NCI-H2107 treated with DMSO at 0.1 percent for 48 hours (cell line): Measurements from ENCODE around the gene TBX10.
"Not testable (repeated sequence)": the region's sequence is repeated elsewhere in the genome, so short reads cannot be mapped to it uniquely, and the experiment has no call there.

Source experiments
- DNase-seq: peaks from one replicate; lab custom pipeline; 2025; ENCODE audit not compliant: unreplicated experiment; lab: John Stamatoyannopoulos, UW

The TBX10 gene

DNA sequence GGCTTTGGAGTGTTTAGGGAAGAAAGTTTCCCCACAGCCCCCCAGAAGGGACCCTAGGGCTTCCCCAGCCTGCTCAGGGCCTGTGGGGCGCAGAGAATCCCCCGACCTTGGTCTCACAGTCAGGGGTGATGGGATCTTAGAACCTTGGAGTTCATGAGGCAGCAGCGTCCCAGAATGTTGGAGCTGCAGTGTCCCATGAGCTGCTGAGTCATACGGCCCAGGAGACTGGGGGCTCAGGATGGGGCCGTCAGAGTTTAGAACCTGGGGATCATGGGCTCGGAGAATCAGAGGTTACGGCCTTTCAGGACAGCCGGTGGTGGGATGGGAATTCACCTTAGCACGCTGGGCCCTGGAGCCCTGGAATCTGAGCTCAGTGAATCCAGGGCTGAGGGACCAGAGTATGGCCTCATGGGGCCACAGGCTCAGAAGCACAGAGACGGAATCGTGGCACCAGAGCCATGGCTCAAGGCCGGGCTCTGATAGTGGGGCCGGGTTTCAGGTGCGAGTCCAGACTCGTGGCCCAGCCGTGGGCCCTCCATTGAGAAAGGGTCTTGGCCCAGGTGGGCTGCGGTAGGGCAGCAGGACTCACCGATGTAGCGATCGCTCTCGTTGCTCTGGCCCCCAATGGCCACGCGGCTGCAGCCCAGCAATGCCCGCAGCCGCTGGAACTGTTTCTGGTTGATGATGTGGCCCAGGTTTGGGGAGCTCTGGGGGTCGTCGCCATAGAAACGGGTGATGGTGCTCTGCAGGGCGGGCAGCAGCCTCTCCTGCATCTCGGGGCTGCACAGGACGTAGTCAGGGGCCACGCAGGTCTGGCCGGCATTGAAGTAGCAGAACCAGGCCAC, 25.4 kb upstream of the TBX10 start:
- no peak for DNase-seq

DNA sequence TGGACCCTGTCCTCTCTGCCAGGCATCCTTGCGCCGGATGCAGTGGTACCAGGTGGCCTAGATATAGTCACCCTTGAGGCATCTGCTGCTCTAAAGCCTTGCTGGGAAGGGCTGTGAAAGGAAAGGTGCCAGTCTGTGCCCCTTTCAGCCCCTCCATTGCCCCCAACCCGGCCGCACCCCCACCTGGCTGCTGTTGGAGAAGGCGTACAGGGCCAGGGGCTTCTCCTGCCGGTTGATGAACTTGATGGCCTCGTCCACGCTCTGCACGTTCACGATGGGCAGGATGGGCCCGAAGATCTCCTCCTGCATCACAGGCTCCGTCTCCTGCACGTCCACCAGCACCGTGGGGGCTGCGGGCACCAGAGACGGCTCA, 24.6 kb upstream of the TBX10 start:
- no peak for DNase-seq

DNA sequence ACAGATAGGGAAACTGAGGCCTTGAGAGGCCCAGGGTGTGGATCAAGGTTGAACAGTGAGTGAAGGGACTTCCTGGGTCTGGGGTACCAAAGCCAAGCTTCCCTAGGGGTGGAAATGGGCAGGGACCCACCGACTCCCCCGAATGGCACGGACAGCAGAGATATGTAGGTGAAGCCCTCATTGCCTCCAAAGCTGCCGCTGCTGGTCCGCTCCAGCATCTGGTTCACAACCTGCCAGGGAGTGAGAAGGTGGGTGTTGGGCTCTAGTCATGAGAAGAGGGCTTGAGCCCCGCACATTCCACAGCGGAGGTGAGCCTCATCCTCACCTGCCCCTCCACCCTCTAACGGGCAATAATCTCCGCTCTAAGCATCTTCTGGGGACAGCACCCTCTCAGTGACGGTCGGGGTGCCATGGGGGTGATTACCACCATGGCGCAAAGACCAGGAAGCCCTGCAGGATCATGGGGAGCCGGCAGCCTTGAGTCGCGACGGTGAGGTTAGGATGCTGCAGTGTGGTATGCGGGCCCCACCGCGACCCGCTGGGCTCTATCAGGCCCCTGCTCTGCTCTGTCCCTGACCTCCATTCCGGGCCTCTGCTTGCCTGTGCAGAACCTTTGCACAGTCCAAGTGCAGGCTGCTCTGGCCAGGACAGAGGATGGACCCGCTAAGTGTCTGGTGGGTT, 24.1 kb upstream of the TBX10 start:
- DNase-seq = no peak

DNA sequence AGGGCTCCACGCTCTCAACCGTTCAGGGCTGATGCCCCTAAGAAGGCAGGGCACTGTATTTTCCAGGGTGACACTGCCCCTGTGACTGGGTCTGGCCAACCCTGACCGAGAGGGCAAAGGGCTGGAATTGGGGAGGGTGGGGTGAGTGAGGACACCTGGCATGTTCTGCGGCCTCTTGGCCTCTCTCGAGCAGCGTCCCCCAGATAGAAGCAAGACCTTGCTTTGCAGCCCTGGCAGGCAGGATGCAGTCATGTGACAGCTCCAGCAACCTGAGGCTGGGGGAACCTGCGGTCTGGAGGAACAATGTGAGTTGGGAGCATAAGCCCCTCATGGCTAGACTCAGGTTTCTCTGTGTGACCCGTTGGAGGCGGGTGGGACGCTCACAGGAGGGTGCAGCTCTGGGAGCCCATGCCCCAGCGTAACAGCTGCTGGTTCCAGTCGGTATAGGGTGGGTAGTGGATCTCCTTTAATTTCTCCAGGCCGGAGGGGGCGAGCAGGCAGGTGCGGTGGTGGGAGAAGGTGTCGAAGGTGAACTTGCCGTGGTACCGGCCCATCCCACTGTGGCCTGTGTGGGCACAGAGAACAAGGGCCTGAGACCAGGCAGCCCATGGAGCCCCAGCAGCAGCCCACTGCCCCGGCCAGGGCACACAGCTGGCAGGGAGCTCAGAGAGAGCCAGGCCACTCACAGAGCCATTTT, 23.4 kb upstream of the TBX10 start:
- DNase-seq = no peak

DNA sequence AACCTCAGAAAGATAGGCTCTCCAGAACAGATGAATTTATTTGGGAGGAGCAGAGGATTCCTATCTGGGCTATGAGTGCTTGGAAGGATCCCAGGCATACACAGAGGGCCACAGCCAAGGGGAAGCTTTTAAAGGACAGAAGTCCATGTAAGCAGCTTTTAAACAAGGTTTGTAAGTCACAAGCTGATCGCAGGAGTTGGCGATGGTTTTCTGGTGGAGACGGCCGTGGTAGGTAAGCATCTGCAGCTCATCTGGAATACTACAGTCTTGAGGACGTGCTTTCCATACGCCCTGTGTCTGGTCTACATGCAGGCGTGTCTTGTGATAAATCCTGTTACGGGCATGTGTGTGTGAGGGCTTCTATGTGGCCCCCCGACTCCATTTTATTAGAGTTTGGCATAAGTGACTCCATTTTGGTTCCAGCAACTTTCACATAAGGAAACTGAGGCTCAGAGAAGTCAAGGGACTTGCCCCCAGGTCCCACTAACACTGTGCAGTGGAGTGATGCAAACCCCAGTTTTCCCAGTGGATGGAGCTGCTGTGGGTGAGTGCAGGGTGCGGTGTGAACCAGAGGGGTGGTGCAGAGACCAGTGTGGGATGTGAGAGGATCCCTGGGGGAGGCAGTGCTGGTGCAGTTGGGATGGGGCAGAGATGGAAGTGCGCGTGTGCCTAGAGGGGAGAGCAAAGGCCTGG, 22.7 kb upstream of the TBX10 start:
- no peak for DNase-seq

DNA sequence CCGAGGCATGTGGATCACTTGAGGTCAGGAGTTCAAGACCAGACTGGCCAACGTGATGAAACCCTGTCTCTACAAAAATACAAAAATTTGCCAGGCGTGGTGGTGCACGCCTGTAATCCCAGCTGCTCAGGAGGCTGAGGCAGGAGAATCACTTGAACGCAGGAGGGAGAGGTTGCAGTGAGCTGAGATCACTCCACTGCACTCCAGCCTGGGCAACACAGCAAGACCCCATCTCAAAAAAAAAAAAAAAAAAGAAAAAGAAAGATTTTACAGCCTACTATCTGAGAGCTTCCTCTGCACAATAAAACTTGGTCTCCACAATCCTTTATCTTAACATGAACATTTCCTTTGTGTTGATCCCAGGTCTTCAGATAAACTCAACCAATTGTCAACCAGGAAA, 21.2 kb upstream of the TBX10 start:
- not testable (repeated sequence) for DNase-seq

DNA sequence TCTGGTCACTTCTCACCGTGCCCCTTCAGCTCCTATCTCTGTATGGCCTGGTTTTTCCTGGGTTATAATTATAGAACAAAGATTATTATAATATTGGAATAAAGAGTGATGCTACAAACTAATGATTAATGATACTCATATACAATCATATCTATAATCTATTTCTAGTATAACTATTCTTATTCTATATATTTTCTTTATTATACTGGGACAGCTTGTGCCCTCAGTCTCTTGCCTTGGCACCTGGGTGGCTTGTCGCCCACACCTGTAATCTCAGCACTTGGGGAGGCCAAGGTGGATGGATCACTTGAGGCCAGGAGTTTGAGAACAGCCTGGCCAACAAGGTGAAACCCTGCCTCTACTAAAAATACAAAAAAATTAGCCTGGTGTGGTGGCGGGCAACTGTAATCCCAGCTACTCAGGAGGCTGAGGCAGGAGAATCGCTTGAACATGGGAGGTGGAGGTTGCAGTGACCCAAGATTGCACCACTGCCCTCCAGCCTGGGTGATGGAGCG, 20.1 kb upstream of the TBX10 start:
- DNase-seq = not testable (repeated sequence)

DNA sequence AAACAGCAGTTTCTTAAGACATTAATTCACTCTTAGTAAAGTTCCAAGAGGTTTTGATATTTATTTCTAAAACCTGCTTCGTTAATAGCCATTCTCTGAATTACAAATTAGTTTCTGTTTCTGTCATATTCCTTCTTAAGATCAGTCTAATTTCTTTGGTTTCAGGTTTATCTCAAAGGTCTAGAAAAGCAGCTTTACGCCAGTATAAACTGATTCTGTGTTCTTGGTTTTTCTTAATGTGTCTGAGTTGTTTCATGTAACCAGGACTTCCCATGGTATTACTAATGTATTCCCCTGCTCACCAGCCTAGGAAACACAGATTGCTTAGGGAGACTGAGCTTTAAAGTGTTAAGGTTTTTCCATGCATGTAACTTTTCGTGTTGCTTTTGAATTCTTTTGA, 17.7 kb upstream of the TBX10 start:
- DNase-seq = no peak

DNA sequence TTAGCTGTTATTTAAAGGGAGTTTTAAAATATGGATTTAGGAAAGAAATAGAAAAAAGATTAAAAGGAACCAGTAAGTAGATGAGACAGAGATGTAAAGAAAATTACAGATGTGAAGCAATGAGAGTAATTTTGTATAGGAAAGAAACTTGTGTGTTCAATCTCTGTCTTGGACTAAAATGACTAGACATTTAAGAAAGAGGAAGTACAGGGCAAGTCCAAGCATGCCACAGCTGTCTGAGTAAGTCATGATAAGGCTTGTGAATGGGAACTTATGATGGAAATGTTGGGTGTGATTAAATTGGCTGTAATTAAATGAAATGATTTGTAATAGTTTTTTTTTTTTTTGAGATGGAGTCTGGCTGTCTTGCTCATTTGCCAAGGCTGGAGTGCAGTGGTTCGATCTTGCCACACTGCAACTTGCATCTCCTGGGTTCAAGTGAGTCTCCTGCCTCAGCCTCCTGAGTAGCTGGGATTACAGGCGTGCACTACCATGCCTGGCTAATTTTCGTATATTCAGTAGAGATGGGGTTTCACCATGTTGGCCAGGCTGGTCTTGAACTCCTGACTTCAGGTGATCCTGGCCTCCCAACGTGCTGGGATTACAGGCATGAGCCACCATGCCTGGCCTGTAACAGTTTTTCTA, 16.8 kb upstream of the TBX10 start:
- DNase-seq = no peak

DNA sequence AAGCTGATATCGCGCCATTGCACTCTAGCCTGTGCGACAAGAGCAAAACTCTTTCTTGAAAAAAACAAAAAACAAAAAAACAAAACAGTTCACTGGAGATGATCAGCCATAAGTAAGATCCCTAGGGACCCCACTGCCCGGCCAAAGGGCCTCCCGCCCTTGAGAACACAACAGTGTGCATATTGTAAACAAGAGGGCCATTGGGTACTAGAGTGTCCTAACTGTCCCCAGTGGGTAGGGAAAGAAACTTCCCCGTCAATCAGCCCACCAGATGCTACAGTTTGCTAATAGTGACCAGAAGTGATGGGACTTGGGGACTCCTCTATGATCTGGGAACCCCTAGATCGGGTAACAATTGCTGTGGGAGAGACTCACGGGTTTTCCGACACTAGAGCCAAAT, 14.7 kb upstream of the TBX10 start:
- no peak for DNase-seq

DNA sequence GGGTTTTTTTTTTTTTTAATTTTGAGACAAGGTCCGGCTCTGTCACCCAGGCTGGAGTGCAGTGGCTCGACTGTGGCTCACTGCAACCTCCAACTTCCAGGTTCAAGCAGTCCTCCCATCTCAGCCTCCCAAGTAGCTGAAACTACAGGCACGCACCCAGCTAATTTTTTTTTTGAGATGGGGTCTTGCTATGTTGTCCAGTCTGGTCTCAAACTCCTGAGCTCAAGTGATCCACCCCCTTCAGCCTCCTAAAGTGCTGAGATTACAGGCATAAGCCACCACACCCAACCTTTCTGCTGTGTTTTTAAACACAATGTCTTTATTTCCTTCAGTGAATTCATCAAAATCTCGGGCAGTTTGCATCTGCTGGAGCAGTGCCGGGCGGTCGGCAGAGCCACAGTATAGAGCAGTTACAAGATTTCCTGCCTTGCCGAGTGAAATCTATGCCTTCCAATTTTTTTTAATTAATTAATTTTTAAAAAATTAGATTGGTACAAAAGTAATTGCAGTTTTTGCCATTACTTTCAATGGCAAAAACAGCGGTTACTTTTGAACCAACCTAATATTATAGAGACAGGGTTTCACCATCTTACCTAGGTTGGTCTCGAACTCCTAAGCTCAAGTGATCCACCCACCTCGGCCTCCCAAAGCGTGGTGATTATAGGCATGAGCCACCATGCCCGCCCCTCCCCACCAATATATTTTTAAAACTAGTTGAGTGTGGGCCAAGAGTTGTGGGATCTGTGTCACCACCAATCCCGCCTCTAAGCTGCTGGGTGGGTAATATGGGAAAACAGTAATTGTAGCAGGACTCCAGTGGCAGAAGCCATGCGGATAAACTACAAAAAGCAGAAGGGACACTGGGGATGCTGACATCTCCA, 13.6 kb upstream of the TBX10 start:
- no peak for DNase-seq

DNA sequence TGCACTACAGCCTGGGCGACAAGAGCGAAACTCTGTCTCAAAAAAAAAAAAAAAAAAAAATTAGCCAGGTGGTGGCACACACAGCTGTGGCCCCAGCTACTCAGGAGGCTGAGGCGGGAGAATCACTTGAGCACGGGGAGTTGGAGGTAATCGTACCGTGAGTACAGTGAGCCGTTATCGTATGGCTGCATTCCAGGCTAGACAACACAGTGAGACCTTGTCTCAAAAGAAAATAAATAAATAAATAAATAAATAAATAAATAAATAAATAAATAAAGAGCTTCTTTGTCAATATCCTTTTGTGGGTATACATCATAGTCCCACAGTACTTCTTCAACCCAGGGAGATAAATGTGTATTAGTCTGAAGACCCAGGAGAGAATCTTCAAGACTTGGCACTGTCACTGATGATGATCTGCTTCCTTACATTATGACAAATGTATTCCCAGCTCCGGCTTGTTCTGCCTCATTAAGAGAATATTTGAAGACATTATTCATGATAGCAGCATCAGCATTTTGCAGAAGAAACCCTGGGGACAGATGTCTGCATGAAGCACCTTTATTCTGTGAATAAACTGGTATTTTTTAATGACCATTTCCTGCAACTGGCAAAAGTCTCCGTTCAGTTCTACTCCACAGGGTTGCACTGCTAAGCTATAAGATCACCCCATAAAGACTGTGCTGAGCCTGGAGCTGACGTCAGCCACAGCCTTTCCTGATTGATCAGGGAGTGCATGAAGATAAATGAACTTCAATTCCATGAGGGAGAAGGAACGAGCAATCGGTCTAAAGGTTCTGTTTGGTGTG, 12.6 kb upstream of the TBX10 start:
- no peak for DNase-seq

DNA sequence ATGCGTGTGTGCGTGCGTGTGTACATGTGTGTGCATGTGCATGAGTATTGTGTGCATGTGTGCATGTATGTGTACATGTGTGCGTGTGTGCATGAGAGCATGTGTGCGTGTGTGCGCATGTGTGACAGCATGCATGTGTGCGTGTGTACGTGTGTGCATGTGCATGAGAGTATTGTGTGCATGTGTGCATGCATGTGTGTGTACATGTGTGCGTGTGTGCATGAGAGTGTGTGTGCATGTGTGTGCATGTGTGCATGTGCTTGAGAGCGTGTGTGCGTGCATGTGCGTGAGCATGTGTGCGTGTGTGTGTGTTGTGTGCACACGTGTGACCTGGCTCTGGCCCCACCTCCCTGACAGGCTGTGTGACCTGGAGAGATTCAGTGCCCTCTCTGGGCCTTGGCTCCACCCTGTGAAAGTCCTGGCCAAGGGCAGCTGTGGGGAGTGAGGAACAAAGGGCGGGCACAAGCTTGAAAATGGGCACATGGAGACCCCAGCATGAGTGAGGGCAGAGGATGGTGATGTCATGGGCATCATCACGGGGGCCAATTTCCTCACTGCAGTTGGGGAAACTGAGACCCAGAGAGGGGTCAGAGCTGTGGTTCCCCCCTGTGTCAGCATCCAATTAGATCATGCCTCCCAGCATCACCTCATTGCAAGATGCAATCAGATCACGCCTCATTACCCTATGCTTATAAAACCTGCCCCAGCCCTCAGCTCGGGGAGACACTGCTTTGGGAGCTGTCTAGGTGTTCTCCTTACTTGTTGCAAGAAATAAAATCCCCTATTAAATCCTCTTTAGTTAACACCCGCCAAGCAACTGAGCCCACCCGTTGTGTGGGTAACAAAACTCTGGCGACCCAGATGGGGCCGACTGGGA, 10.3 kb upstream of the TBX10 start:
- DNase-seq = no peak

DNA sequence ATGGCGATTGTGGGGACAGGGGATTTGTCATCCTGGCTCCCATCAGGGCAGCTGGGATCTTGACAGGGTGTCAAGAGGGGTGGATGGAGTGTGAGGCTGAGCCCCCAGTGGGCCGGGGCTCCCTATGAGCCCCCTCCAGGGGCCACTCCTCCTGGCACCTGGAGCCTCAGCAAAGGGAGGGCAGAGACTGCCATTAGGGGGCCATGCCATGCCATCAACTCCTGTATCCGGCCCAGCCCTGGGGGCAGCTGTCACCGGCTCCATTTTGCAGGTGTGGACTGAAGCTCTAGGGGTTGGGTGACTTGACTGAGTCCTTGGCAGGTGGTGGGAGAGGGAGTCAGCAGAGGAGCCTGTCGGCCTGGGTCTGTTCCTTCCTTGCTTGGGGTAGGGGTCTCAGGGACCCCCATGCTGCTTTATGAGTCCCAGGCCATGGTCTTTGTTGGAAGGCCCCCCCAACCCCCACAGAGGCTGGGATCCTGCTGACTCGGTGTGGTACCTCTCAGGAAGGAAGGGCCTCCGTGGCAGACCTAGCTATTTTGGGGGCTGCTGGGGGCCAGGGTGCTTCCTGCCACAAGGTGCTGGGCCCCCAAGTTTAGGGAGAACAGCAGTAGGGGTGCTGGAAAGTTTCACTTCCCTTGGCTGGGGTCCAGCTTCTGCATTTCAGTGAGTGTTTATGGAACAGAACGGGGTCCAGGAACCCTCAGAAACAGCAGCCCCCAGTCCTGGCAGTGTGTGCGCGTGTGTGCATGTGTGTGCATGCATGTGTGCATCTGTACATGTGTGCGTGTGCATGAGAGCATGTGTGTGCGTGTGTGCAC, 9.4 kb upstream of the TBX10 start:
- no peak for DNase-seq

DNA sequence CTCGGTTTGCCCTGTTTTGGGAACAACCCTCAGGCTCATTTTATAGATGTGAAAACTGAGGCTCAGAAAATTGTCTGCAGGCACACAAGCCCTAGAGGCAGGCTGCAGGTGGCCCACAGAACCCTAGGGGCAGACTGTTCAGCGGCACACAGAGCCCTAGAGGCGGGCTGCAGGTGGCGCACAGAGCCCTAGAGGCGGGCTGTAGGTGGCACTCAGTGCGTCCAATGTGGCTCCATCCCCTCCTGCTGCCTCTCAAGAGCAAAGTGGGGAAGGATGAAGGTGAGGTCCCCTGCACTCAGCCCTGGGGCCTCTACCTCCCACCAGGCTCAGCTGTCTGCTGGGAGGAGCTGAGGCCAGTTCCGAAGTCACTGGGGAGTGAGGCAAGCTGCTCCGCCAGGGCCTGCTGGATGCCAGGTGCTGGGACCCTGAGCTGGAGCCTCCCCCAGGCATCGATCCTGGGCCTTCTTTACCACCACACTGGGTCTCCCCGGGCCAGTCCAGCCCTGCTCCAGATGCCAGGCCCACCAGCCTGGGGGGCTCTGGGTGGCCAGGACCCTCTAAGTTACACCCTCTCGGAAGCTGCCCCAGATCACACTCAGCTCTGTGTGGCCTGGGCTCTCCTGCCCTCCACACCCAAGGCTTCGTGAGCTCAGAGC, 8.7 kb upstream of the TBX10 start:
- DNase-seq = no peak

DNA sequence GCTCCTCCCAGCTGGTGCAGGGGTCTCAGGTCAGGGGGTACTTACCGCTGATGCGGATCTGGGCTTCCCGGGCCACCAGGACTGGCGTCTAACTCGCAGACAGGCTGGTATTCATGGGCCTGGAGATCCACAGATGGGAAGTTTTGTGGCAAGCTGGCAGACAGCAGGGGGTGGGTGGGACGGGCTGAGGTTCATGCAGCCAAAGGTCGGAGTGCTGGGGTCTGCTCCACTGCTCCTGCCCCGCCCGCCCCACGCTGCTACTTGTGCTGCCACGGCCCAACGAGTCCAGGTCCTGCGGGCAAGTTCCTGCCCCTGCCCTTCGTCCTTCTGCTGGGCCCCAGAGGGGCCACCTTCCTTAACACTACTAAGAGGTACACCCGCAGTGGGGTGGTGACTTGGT, 7.9 kb upstream of the TBX10 start:
- no peak for DNase-seq
